Measurements from ENCODE around the gene SEPTIN1. TPM values are rescaled to one million over a fixed set of nuclear protein-coding genes. Genes with fewer than 3 reads are reported as not detected.

SEPTIN1 gene
- total and polyA plus RNA-seq, 2 of the 4 experiments (the other 2 are of a cell fraction) = 0.24 TPM; not detected in 1

- H3K27ac ChIP-seq (ENCODE audit: insufficient read depth, low read length) = no peak overlapping the region
- TF ChIP-seq FOS (IDR thresholded peaks at IDR 0.05; ENCODE audit: low read depth, low read length) (no peak), MAFK (IDR thresholded peaks at IDR 0.05; ENCODE audit: low read depth, low read length) (no peak), USF2 (IDR thresholded peaks at IDR 0.05; ENCODE audit: low read depth, low read length) (no peak), ELK1 (IDR thresholded peaks at IDR 0.05; ENCODE audit: borderline replicate concordance, low read depth, low read length) (no peak), MAZ (IDR thresholded peaks at IDR 0.05; ENCODE audit: borderline replicate concordance, low read depth, low read length) (no peak), MXI1 (IDR thresholded peaks at IDR 0.05; ENCODE audit: borderline replicate concordance, low read depth, low read length) (no peak), SMC3 (IDR thresholded peaks at IDR 0.05; ENCODE audit: low read depth, low read length) (no peak), POLR2A (IDR thresholded peaks at IDR 0.05; ENCODE audit: low read depth, low read length) (no peak), CEBPB (IDR thresholded peaks at IDR 0.05; ENCODE audit: low read depth, low read length) (no peak), RAD21 (IDR thresholded peaks at IDR 0.05; ENCODE audit: low read length) (no peak), RFX5 (IDR thresholded peaks at IDR 0.05; ENCODE audit: low read depth, low read length) (no peak)
- no peak overlapping the region for H4K5ac ChIP-seq (ENCODE audit: low read depth, low read length)
- H2BK15ac ChIP-seq (ENCODE audit: low read depth, low read length) = no peak overlapping the region
- no peak overlapping the region for H2AFZ ChIP-seq (replicated peaks; ENCODE audit: low read length, poor library complexity)
- no peak overlapping the region for H3K4me2 ChIP-seq (ENCODE audit: low read depth, low read length)
- in situ Hi-C loops (cut with MboI; ENCODE audit: low sequenced_read_pairs) (loop anchor here (25.0 kb wide), 1 partner anchor 234 kb away; the partner anchor contains the start of genes BOLA2B, CORO1A, SLX1A and SULT1A3), dilution Hi-C loops (cut with HindIII; ENCODE audit: low sequenced_read_pairs, unreplicated experiment) (no loop called here), intact Hi-C loops (cut with micrococcal nuclease) (no loop called here)
- H3K79me1 ChIP-seq (ENCODE audit: low read depth in 1 of 2, low read length in 2 of 2) = peaks cover 0 to 21% of the 10 kb centered on the region in 2 experiments; a peak in 2 of 4 replicates
- H2BK20ac ChIP-seq (ENCODE audit: low read depth, low read length) = no peak overlapping the region
- H3K14ac ChIP-seq (replicated peaks; ENCODE audit: low read depth, low read length) = no peak overlapping the region
- H4K91ac ChIP-seq (ENCODE audit: insufficient read depth, low read depth, low read length) = no peak overlapping the region
- 73% methylated on average over 2 of the region's 5 CpGs; no CpG with 5 or more reads in 1 of the 2 experiments for WGBS, 2 experiments (ENCODE audit: extremely low coverage in 2 of 2, insufficient read length in 1 of 2)
- H4K8ac ChIP-seq (ENCODE audit: low read depth in 2 of 2, low read length in 2 of 2) = no peak overlapping the region
- no peak overlapping the region for H2BK5ac ChIP-seq (ENCODE audit: low read depth, low read length, poor library complexity, severe bottlenecking)
- no peak overlapping the region for H2AK9ac ChIP-seq (replicated peaks; ENCODE audit: low read depth, low read length, poor library complexity)
- no peak overlapping the region for H3K4ac ChIP-seq (ENCODE audit: low read depth, low read length)
- no peak overlapping the region for H2BK120ac ChIP-seq (ENCODE audit: low read depth, low read length)
- no peaks in the 10 kb centered on the region for H3K27me3 ChIP-seq (ENCODE audit: control insufficient read depth, insufficient read depth, low read length)
- H3K4me1 ChIP-seq (ENCODE audit: control insufficient read depth, insufficient read depth, low read length) = no peaks in the 10 kb centered on the region
- H3K9ac ChIP-seq (ENCODE audit: low read depth, low read length) = no peak overlapping the region
- H3K36me3 ChIP-seq (ENCODE audit: control insufficient read depth, insufficient read depth, low read length) = peaks cover 20% of the 10 kb centered on the region
- H4K20me1 ChIP-seq (ENCODE audit: insufficient read depth, low read length) = peaks cover 9% of the 10 kb centered on the region; the same call in 1 of the 2 replicates
- no peaks in the 10 kb centered on the region for H3K9me3 ChIP-seq (ENCODE audit: control insufficient read depth, insufficient read depth, low read length)
- no peak overlapping the region for H3K56ac ChIP-seq (ENCODE audit: extremely low read depth, insufficient read depth, low read length)
- H3K23ac ChIP-seq (ENCODE audit: low read depth, low read length) = no peak overlapping the region
- no peak overlapping the region for H2AK5ac ChIP-seq (ENCODE audit: low read depth, low read length)
- H3K9me1 ChIP-seq (ENCODE audit: insufficient read depth, low read length) = peaks cover 8% of the 10 kb centered on the region; the same call in 1 of the 2 replicates
- H3K18ac ChIP-seq (ENCODE audit: low read depth, low read length) = no peak overlapping the region
- ATAC-seq (ENCODE audit: low read depth) (no peak), DNase-seq (no peak)
- no TSS peak for BruUV-seq (replicated peaks)
- CTCF ChIA-PET = interaction anchor here (1.1 kb wide), 1 partner anchor 9 kb away, joined by 4 read pairs; the partner anchor contains the start of gene DCTPP1
- POLR2A ChIA-PET (ENCODE audit: unreplicated experiment) = no interaction called here
- H3K4me3 ChIP-seq (ENCODE audit: insufficient read depth, low read depth, low read length) = no peak overlapping the region
Observed at GRCh38 chr16:30421010-30421409, 38.6 kb upstream of the SEPTIN1 start.

Measured in IMR-90 (cell line).